Measurements from ENCODE around the gene SHROOM1.

- TF ChIP-seq, protein P1, sequence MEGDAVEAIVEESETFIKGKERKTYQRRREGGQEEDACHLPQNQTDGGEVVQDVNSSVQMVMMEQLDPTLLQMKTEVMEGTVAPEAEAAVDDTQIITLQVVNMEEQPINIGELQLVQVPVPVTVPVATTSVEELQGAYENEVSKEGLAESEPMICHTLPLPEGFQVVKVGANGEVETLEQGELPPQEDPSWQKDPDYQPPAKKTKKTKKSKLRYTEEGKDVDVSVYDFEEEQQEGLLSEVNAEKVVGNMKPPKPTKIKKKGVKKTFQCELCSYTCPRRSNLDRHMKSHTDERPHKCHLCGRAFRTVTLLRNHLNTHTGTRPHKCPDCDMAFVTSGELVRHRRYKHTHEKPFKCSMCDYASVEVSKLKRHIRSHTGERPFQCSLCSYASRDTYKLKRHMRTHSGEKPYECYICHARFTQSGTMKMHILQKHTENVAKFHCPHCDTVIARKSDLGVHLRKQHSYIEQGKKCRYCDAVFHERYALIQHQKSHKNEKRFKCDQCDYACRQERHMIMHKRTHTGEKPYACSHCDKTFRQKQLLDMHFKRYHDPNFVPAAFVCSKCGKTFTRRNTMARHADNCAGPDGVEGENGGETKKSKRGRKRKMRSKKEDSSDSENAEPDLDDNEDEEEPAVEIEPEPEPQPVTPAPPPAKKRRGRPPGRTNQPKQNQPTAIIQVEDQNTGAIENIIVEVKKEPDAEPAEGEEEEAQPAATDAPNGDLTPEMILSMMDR (IDR thresholded peaks at IDR 0.05): no peak
- TF ChIP-seq POLR2A (IDR thresholded peaks at IDR 0.05): no peak
- TF ChIP-seq POLR2AphosphoS5 (IDR thresholded peaks at IDR 0.05): no peak
Observed at GRCh38 chr5:132772291-132773070, 58.0 kb downstream of the SHROOM1 start.

Measured in prostate gland (tissue), 2 donors.